Kidney epithelial cell (primary cell): Measurements from ENCODE around the gene CRHR1. TPM values are rescaled to one million over a fixed set of nuclear protein-coding genes. Genes with fewer than 3 reads are reported as not detected.

Experiments
- DNase-seq: peaks from one replicate; pipeline ENCODE4 v3.0.0-alpha.2; 2010; ENCODE audit warnings: low read depth
- H3K27me3 ChIP-seq: 2 replicates; pipeline ENCODE4 v1.6.0; 2011; ENCODE audit warnings: low read length; ENCODE audit not compliant: control insufficient read depth, insufficient read depth
- H3K36me3 ChIP-seq: 2 replicates; pipeline ENCODE4 v1.5.1; 2011; ENCODE audit warnings: low read length; ENCODE audit not compliant: control insufficient read depth, insufficient read depth
- H3K4me3 ChIP-seq: 2 replicates; pipeline ENCODE4 v1.5.1; 2011; ENCODE audit warnings: low read depth, mild to moderate bottlenecking, control low read depth, low read length
- CTCF ChIP-seq: IDR thresholded peaks from 2 replicates; pipeline ENCODE4 v1.5.1; 2011; ENCODE audit warnings: mild to moderate bottlenecking, moderate library complexity, low read length, control low read depth, inconsistent platforms; ENCODE audit not compliant: insufficient read depth, poor library complexity, severe bottlenecking
- total RNA-seq: library from RNA; depleted of rRNA; stranded (reverse); fragments of >200 nt; gene quantifications from 2 replicates; pipeline ENCODE4 v1.2.3, GENCODE V29; 2015

Gene CRHR1
- total RNA-seq, 1 donor from 2014 or later, result not detected

GRCh38 chr17:45783593-45784292 lies 377 bp upstream of the CRHR1 start:
- Histone ChIP-seq H3K4me3 (peak overlapping the region; percentile 4), H3K27me3 (peaks cover 68% of the 10 kb centered on the region), H3K36me3 (no peaks in the 10 kb centered on the region)
- TF ChIP-seq CTCF, result no peak
- no peak for DNase-seq

GRCh38 chr17:45784741-45785479 lies 790 bp downstream of the CRHR1 start:
- Histone ChIP-seq H3K27me3 (peaks cover 75% of the 10 kb centered on the region), H3K4me3 (no peak overlapping the region), H3K36me3 (no peaks in the 10 kb centered on the region)
- no peak for DNase-seq
- TF ChIP-seq CTCF, result no peak

GRCh38 chr17:45785480-45786193 lies 1.5 kb downstream of the CRHR1 start:
- Histone ChIP-seq H3K27me3 (peaks cover 74% of the 10 kb centered on the region), H3K36me3 (no peaks in the 10 kb centered on the region), H3K4me3 (no peak overlapping the region)
- no peak for TF ChIP-seq CTCF
- DNase-seq, result no peak

- H3K4me3 ChIP-seq, result no peak overlapping the region
- TF ChIP-seq CTCF, result no peak
- H3K36me3 ChIP-seq, result no peaks in the 10 kb centered on the region
- DNase-seq, result no peak
- peaks cover 76% of the 10 kb centered on the region for H3K27me3 ChIP-seq
Measured at GRCh38 chr17:45786349-45786748, 2.2 kb downstream of the CRHR1 start.

- no peaks in the 10 kb centered on the region for H3K36me3 ChIP-seq
- DNase-seq, result no peak
- H3K27me3 ChIP-seq, result peaks cover 73% of the 10 kb centered on the region
- TF ChIP-seq CTCF, result no peak
- no peak overlapping the region for H3K4me3 ChIP-seq
Measured at GRCh38 chr17:45787044-45787443, 2.9 kb downstream of the CRHR1 start.
